H9 (cell line): ENCODE measurements around the gene HAPLN2. TPM values are rescaled to one million over a fixed set of nuclear protein-coding genes. Genes with fewer than 3 reads are reported as not detected.

Experiments used
- DNase-seq: peaks from one replicate; pipeline ENCODE4 v3.0.0-alpha.2; 2017
- H2AFZ ChIP-seq: one replicate; pipeline ENCODE4 v1.6.1; 2013; ENCODE audit warnings: mild to moderate bottlenecking, low read length, control low read depth, moderate library complexity
- H2AK5ac ChIP-seq: 2 replicates; pipeline ENCODE4 v1.6.1; 2013; ENCODE audit warnings: low read length, control low read depth, mixed read lengths; ENCODE audit not compliant: insufficient read length
- H2BK120ac ChIP-seq: one replicate; pipeline ENCODE4 v1.6.1; 2013; ENCODE audit warnings: low read depth, mild to moderate bottlenecking, low read length, control low read depth, inconsistent platforms; ENCODE audit not compliant: poor library complexity, severe bottlenecking
- H2BK12ac ChIP-seq: 2 replicates; pipeline ENCODE4 v1.6.1; 2013; ENCODE audit warnings: low read length, control low read depth, mixed read lengths, low read depth; ENCODE audit not compliant: insufficient read length
- H2BK15ac ChIP-seq: 2 replicates; pipeline ENCODE4 v1.6.1; 2013; ENCODE audit warnings: low read depth, low read length, control low read depth
- H2BK20ac ChIP-seq: one replicate; pipeline ENCODE4 v1.6.1; 2013; ENCODE audit warnings: low read depth, mild to moderate bottlenecking, low read length, control low read depth, inconsistent platforms; ENCODE audit not compliant: poor library complexity, severe bottlenecking
- H2BK5ac ChIP-seq: 2 replicates; pipeline ENCODE4 v1.6.1; 2013; ENCODE audit warnings: low read length, control low read depth, mixed read lengths; ENCODE audit not compliant: insufficient read length
- H3K14ac ChIP-seq: 2 replicates; pipeline ENCODE4 v1.6.1; 2013; ENCODE audit warnings: low read length, control low read depth; ENCODE audit not compliant: insufficient read depth
- H3K18ac ChIP-seq: 2 replicates; pipeline ENCODE4 v1.6.1; 2013; ENCODE audit warnings: low read depth, mild to moderate bottlenecking, mixed read lengths, low read length, control low read depth; ENCODE audit not compliant: insufficient read length
- H3K23ac ChIP-seq: 2 replicates; pipeline ENCODE4 v1.6.1; 2013; ENCODE audit warnings: low read length, control low read depth, mixed read lengths, low read depth; ENCODE audit not compliant: insufficient read length
- H3K23me2 ChIP-seq: 2 replicates; pipeline ENCODE4 v1.6.1; 2013; ENCODE audit warnings: low read depth, mild to moderate bottlenecking, mixed read lengths, low read length, control low read depth; ENCODE audit not compliant: insufficient read length, poor library complexity, severe bottlenecking
- H3K27ac ChIP-seq: 2 replicates; pipeline ENCODE4 v1.5.1; 2013; ENCODE audit warnings: low read length, control low read depth, mixed read lengths, low read depth; ENCODE audit not compliant: insufficient read length
- H3K27me3 ChIP-seq: 2 replicates; pipeline ENCODE4 v1.6.1; 2013; ENCODE audit warnings: low read length, control low read depth, inconsistent platforms; ENCODE audit not compliant: insufficient read depth
- H3K4ac ChIP-seq: 2 replicates; pipeline ENCODE4 v1.6.1; 2013; ENCODE audit warnings: low read depth, mild to moderate bottlenecking, control low read depth, inconsistent platforms, low read length, moderate library complexity
- H3K4me1 ChIP-seq: 2 replicates; pipeline ENCODE4 v1.6.1; 2013; ENCODE audit warnings: low read length, control low read depth, inconsistent platforms; ENCODE audit not compliant: insufficient read depth
- H3K4me2 ChIP-seq: 2 replicates; pipeline ENCODE4 v1.6.1; 2013; ENCODE audit warnings: low read length, control low read depth, mixed read lengths; ENCODE audit not compliant: insufficient read length, insufficient read depth
- H3K56ac ChIP-seq: 2 replicates; pipeline ENCODE4 v1.6.1; 2013; ENCODE audit warnings: low read depth, mild to moderate bottlenecking, mixed read lengths, low read length, control low read depth; ENCODE audit not compliant: insufficient read length
- H3K79me1 ChIP-seq: 2 replicates; pipeline ENCODE4 v1.6.1; 2013; ENCODE audit warnings: low read depth, mild to moderate bottlenecking, moderate library complexity, low read length, control low read depth, inconsistent platforms; ENCODE audit not compliant: insufficient read depth, poor library complexity, severe bottlenecking
- H3K79me2 ChIP-seq: 2 replicates; pipeline ENCODE4 v1.6.1; 2013; ENCODE audit warnings: low read length, control low read depth, inconsistent platforms; ENCODE audit not compliant: insufficient read depth
- H3K9ac ChIP-seq: 2 replicates; pipeline ENCODE4 v1.6.1; 2013; ENCODE audit warnings: low read length, control low read depth, mixed read lengths; ENCODE audit not compliant: insufficient read length; ENCODE audit errors: extremely low read depth
- H3K9me3 ChIP-seq: one replicate; pipeline ENCODE4 v1.6.1; 2013; ENCODE audit warnings: low read depth, low read length, inconsistent platforms; ENCODE audit not compliant: control insufficient read depth
- H3T11ph ChIP-seq: one replicate; pipeline ENCODE4 v1.6.1; 2013; ENCODE audit warnings: mild to moderate bottlenecking, low read length, control low read depth, inconsistent platforms
- H4K20me1 ChIP-seq: one replicate; pipeline ENCODE4 v1.6.1; 2013; ENCODE audit not compliant: control insufficient read depth, insufficient read length, insufficient read depth
- H4K5ac ChIP-seq: 2 replicates; pipeline ENCODE4 v1.6.1; 2013; ENCODE audit warnings: low read depth, mild to moderate bottlenecking, mixed read lengths, low read length, control low read depth; ENCODE audit not compliant: insufficient read length
- H4K8ac ChIP-seq: replicated peaks from 2 replicates; pipeline ENCODE4 v1.6.1; 2013; ENCODE audit warnings: low read length, control low read depth, mixed read lengths, low read depth; ENCODE audit not compliant: insufficient read length
- H4K91ac ChIP-seq: 2 replicates; pipeline ENCODE4 v1.6.1; 2013; ENCODE audit warnings: low read depth, mild to moderate bottlenecking, moderate library complexity, mixed read lengths, low read length, control low read depth; ENCODE audit not compliant: insufficient read length
- H3K27ac Mint-ChIP-seq, 3 experiments: 2 replicates in 2 of 3; 3 replicates in 1 of 3; pipeline ENCODE4 v1.8.0; 2020 to 2021; ENCODE audit warnings: mixed read lengths in 3 of 3, mild to moderate bottlenecking in 1 of 3, moderate library complexity in 1 of 3
- H3K27me3 Mint-ChIP-seq: 2 replicates; pipeline ENCODE4 v1.8.0; 2021; ENCODE audit warnings: low read depth, mild to moderate bottlenecking, moderate library complexity, mixed read lengths
- H3K36me3 Mint-ChIP-seq, 3 experiments: 2 replicates in 2 of 3; 3 replicates in 1 of 3; pipeline ENCODE4 v1.8.0; 2020 to 2021; ENCODE audit warnings: low read depth in 3 of 3, mixed read lengths in 3 of 3; ENCODE audit not compliant: insufficient read depth in 1 of 3
- H3K4me1 Mint-ChIP-seq, 2 experiments: 2 replicates each; pipeline ENCODE4 v1.8.0; 2020; ENCODE audit warnings: mixed read lengths in 2 of 2
- H3K4me3 Mint-ChIP-seq, 2 experiments: 2 replicates in 1 of 2; 3 replicates in 1 of 2; pipeline ENCODE4 v1.8.0; 2020 to 2021; ENCODE audit warnings: mild to moderate bottlenecking in 2 of 2, mixed read lengths in 2 of 2, moderate library complexity in 1 of 2
- H3K9me3 Mint-ChIP-seq, 2 experiments: 2 replicates in 1 of 2; 3 replicates in 1 of 2; pipeline ENCODE4 v1.8.0; 2020; ENCODE audit warnings: mild to moderate bottlenecking in 2 of 2, mixed read lengths in 2 of 2, moderate library complexity in 1 of 2
- WGBS: extraction: QIAGEN DNeasy Blood & Tissue Kit; methylation state at CpG from one replicate; pipeline ENCODE4 v1.1.7; 2013; ENCODE audit warnings: missing lambda C conversion rate, low lambda C conversion rate, mixed read lengths; ENCODE audit not compliant: insufficient read length; ENCODE audit errors: extremely low coverage; 5-methylcytosine and 5-hydroxymethylcytosine counted together
- total RNA-seq: library from RNA; stranded (reverse); gene quantifications from 2 replicates; pipeline ENCODE4 v1.2.1, GENCODE V29; 2021
- TF ChIP-seq, protein P1 (sequence below): fragments of 200-600 bp; sonication (generic); conservative IDR thresholded peaks from 3 replicates; pipeline ENCODE4 v1.8.0; 2021; ENCODE audit warnings: antibody characterized with exemption, mild to moderate bottlenecking

HAPLN2 gene
- total RNA-seq, 1 experiment from 2014 or later, result 0.46 TPM

DNA sequence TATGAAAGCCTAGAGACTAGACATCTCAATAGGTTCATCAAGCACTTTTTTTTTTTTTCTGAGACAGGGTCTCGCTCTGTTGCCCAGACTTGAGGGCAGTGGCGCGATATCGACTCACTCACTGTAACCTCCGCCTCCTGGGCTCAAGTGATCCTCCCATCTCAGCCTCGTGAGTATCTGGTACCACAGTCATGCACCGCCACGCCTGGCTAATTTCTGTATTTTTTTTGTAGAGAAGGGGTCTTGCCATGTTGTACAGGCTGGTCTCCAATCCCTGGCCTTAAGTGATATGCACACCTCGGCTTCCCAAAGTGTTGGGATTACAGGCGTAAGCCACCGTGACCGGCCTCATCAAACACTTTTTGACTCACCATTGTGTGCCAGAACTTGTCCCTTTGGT is 17.3 kb upstream of the HAPLN2 start:
- Histone ChIP-seq H3K79me1 (no peaks in the 10 kb centered on the region), H3K79me2 (no peaks in the 10 kb centered on the region; the same call in 1 of the 2 replicates), H2AFZ (no peak overlapping the region), H3K56ac (no peak overlapping the region), H3K4me1 (no peaks in the 10 kb centered on the region; the same call in 1 of the 2 replicates), H3K18ac (no peak overlapping the region), H3K9me3 (no peaks in the 10 kb centered on the region), H2BK5ac (no peak overlapping the region), H3K27me3 (no peaks in the 10 kb centered on the region), H2AK5ac (no peak overlapping the region), H3K4ac (no peak overlapping the region; the same call in 1 of the 2 replicates), H2BK120ac (no peak overlapping the region), H3K4me2 (peak overlapping the region; percentile 53), H3K27ac (no peak overlapping the region), H4K5ac (no peak overlapping the region), H3T11ph (no peak overlapping the region), H2BK12ac (no peak overlapping the region), H4K8ac (no peak overlapping the region), H3K9ac (no peak overlapping the region), H3K14ac (no peak overlapping the region), H3K23ac (no peak overlapping the region), H3K23me2 (peaks cover 4% of the 10 kb centered on the region), H2BK20ac (no peak overlapping the region), H4K20me1 (no peaks in the 10 kb centered on the region), H2BK15ac (no peak overlapping the region), H4K91ac (no peak overlapping the region)
- WGBS, result no CpG with 5 or more reads among the region's 12 CpGs
- Mint-ChIP-seq H3K4me1 (peaks cover 15 to 23% of the 10 kb centered on the region in 2 experiments), H3K9me3 (no peaks in the 10 kb centered on the region; a peak in 2 of 5 replicates), H3K27me3 (peaks cover 2% of the 10 kb centered on the region; the same call in 1 of the 2 replicates), H3K36me3 (peaks cover 14 to 28% (median 22%) of the 10 kb centered on the region in 3 experiments; a peak in 6 of 7 replicates), H3K27ac (peak overlapping the region; percentile 98 to 99 (median 98); a peak in 4 of 7 replicates), H3K4me3 (peak overlapping the region; percentile 91 to 100)
- DNase-seq, result no peak
- TF ChIP-seq, protein P1, sequence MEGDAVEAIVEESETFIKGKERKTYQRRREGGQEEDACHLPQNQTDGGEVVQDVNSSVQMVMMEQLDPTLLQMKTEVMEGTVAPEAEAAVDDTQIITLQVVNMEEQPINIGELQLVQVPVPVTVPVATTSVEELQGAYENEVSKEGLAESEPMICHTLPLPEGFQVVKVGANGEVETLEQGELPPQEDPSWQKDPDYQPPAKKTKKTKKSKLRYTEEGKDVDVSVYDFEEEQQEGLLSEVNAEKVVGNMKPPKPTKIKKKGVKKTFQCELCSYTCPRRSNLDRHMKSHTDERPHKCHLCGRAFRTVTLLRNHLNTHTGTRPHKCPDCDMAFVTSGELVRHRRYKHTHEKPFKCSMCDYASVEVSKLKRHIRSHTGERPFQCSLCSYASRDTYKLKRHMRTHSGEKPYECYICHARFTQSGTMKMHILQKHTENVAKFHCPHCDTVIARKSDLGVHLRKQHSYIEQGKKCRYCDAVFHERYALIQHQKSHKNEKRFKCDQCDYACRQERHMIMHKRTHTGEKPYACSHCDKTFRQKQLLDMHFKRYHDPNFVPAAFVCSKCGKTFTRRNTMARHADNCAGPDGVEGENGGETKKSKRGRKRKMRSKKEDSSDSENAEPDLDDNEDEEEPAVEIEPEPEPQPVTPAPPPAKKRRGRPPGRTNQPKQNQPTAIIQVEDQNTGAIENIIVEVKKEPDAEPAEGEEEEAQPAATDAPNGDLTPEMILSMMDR, result no peak
